CD4-positive, alpha-beta T cell (primary cell): ENCODE measurements around the gene CFAP119. TPM values are rescaled to one million over a fixed set of nuclear protein-coding genes. Genes with fewer than 3 reads are reported as not detected.

Experiments
- ATAC-seq: fragments of 200-7000 bp; cut with Tn5 transposase; one replicate; pipeline ENCODE4 v1.10.0; 2022; ENCODE audit warnings: mild to moderate bottlenecking; ENCODE audit not compliant: poor library complexity
- CTCF ChIA-PET: fragments of 350-600 bp; sonication (Branson Sonifier 250); formaldehyde crosslinking; loops from one replicate; lab custom pipeline; 2021; ENCODE audit warnings: antibody characterized with exemption, inconsistent platforms; lab: Charles Lee
- POLR2A ChIA-PET: fragments of 350-600 bp; sonication (Branson Sonifier 250); formaldehyde crosslinking; loops from one replicate; lab custom pipeline; 2021; ENCODE audit warnings: antibody characterized with exemption, inconsistent platforms; lab: Charles Lee
- DNase-seq, 14 experiments: peaks; one replicate each; pipeline ENCODE4 v3.0.0-alpha.2; 2013 to 2020; ENCODE audit warnings: mixed read lengths in 2 of 14
- H3K27ac ChIP-seq, 2 donors: one replicate each; pipeline versions ENCODE4 v1.5.1 to v1.7.0; 2013; ENCODE audit warnings: low read length in 2 of 2, low read depth in 1 of 2, mild to moderate bottlenecking in 1 of 2
- H3K27me3 ChIP-seq, 2 experiments: 1 replicate in 1 of 2; 2 replicates in 1 of 2; pipeline versions ENCODE4 v1.6.1 to v1.7.0; 2013; ENCODE audit warnings: low read length in 2 of 2, control low read depth in 1 of 2, mild to moderate bottlenecking in 1 of 2, moderate library complexity in 1 of 2; ENCODE audit not compliant: insufficient read depth in 2 of 2, control insufficient read depth in 1 of 2
- H3K36me3 ChIP-seq: one replicate; pipeline ENCODE4 v1.6.1; 2013; ENCODE audit warnings: low read length, control low read depth; ENCODE audit not compliant: insufficient read depth
- H3K4me1 ChIP-seq: one replicate; pipeline ENCODE4 v1.6.1; 2013; ENCODE audit warnings: low read length, control low read depth; ENCODE audit not compliant: insufficient read depth
- H3K4me3 ChIP-seq: one replicate; pipeline ENCODE4 v1.5.1; 2013; ENCODE audit warnings: mild to moderate bottlenecking, low read length, moderate library complexity
- H3K9me3 ChIP-seq, 2 experiments: 1 replicate in 1 of 2; 2 replicates in 1 of 2; pipeline versions ENCODE4 v1.6.1 to v1.7.0; 2013; ENCODE audit warnings: low read length in 2 of 2, mild to moderate bottlenecking in 2 of 2, control low read depth in 1 of 2, moderate library complexity in 1 of 2; ENCODE audit not compliant: control insufficient read depth in 1 of 2, insufficient read depth in 1 of 2
- H3K27ac Mint-ChIP-seq: one replicate; pipeline ENCODE4 v1.8.0; 2020; ENCODE audit warnings: mixed read lengths
- H3K27me3 Mint-ChIP-seq: one replicate; pipeline ENCODE4 v1.8.0; 2021; ENCODE audit warnings: mixed read lengths
- H3K36me3 Mint-ChIP-seq: one replicate; pipeline ENCODE4 v1.8.0; 2021; ENCODE audit warnings: low read depth, mixed read lengths
- H3K4me1 Mint-ChIP-seq: one replicate; pipeline ENCODE4 v1.8.0; 2021; ENCODE audit warnings: low read depth, mixed read lengths
- H3K4me3 Mint-ChIP-seq: one replicate; pipeline ENCODE4 v1.8.0; 2020; ENCODE audit warnings: mild to moderate bottlenecking, mixed read lengths
- H3K9me3 Mint-ChIP-seq: one replicate; pipeline ENCODE4 v1.8.0; 2020; ENCODE audit warnings: mixed read lengths
- CTCF ChIP-seq: fragments of 200-600 bp; IDR thresholded peaks from one replicate; pipeline ENCODE4 v1.8.0; 2022; ENCODE audit warnings: antibody characterized with exemption, mild to moderate bottlenecking
- intact Hi-C, 2 experiments: fragments of 100-400 bp; cut with DNase I in 1 of 2; cut with micrococcal nuclease in 1 of 2; formaldehyde crosslinking; loops; one replicate each; pipeline versions ENCODE4 v1.15.1 to v1.9.0; 2023 to 2025; cut with DNase I, micrococcal nuclease
- total RNA-seq, 174 experiments: library from RNA in 2 of 174; stranded (reverse) in 2 of 174; gene quantifications; one replicate each; pipeline ENCODE4 v1.2.3 and lab custom pipeline; 2021 to 2026

CFAP119 gene
- total RNA-seq, 2 experiments from 2014 or later = 1.7 to 2.2 TPM

- peak overlapping the region; percentile 72 for H3K4me3 ChIP-seq
Measured at GRCh38 chr16:30747331-30747730, 14.5 kb downstream of the CFAP119 start.

GRCh38 chr16:30746638-30747175 is 15.2 kb downstream of the CFAP119 start:
- Mint-ChIP-seq H3K4me1 (peaks cover 30% of the 10 kb centered on the region), H3K27ac (peak overlapping the region; percentile 68), H3K27me3 (no peaks in the 10 kb centered on the region), H3K4me3 (no peak overlapping the region), H3K36me3 (peaks cover 49% of the 10 kb centered on the region), H3K9me3 (no peaks in the 10 kb centered on the region)
- intact Hi-C loops = loop anchor here (5.0 kb wide), 2 partner anchors 49 to 176 kb away; partner anchors contain the start of genes FBXL19 (in 1 of the 2) and SRCAP (in 1 of the 2)
- ChIA-PET POLR2A (interaction anchor here (0.9 to 2.5 kb wide), 5 partner anchors 10 to 156 kb away, joined by 3 to 18 read pairs (median 6); partner anchors contain the start of gene SRCAP), CTCF (interaction anchor here (0.9 to 2.0 kb wide), 3 partner anchors 53 to 88 kb away, joined by 4 to 6 read pairs (median 5); partner anchors contain the start of gene FBRS)
- no peaks in the 10 kb centered on the region for H3K9me3 ChIP-seq
- TF ChIP-seq CTCF = no peak
- H3K4me3 ChIP-seq = no peak overlapping the region
- H3K27me3 ChIP-seq = no peaks in the 10 kb centered on the region
- H3K36me3 ChIP-seq = peaks cover 28% of the 10 kb centered on the region
- ATAC-seq = no peak
- DNase-seq = no peak
- peaks cover 19% of the 10 kb centered on the region for H3K4me1 ChIP-seq
- H3K27ac ChIP-seq = no peak overlapping the region

More at GRCh38 chr16:30747331-30747730, 14.5 kb downstream of the CFAP119 start:
- DNase-seq = peak in 1 of 14 experiments; percentile 14
- H3K9me3 ChIP-seq = no peaks in the 10 kb centered on the region
- no peak for ATAC-seq
- no peak for TF ChIP-seq CTCF
- peaks cover 19% of the 10 kb centered on the region for H3K4me1 ChIP-seq
- ChIA-PET CTCF (interaction anchor here (0.6 to 2.0 kb wide), 4 partner anchors 54 to 588 kb away, joined by 4 to 6 read pairs (median 4); partner anchors contain the start of gene FBRS), POLR2A (interaction anchor here (0.8 to 2.5 kb wide), 20 partner anchors 11 to 943 kb away, joined by 3 to 18 read pairs (median 4); partner anchors contain the start of genes ALDOA, CTF1, FBRS and SEPTIN1)
- peak overlapping the region; percentile 68 for H3K27ac Mint-ChIP-seq
- H3K27me3 ChIP-seq = no peaks in the 10 kb centered on the region
- H3K27me3 Mint-ChIP-seq = no peaks in the 10 kb centered on the region
- H3K36me3 Mint-ChIP-seq = peaks cover 43% of the 10 kb centered on the region
- peaks cover 26% of the 10 kb centered on the region for H3K36me3 ChIP-seq
- H3K9me3 Mint-ChIP-seq = no peaks in the 10 kb centered on the region
- H3K4me1 Mint-ChIP-seq = peaks cover 30% of the 10 kb centered on the region
- peak overlapping the region in 1 of 2 donors; percentile 68 for H3K27ac ChIP-seq
- peak overlapping the region; percentile 86 for H3K4me3 Mint-ChIP-seq
- intact Hi-C loops = loop anchor here (5.0 kb wide), 2 partner anchors 50 to 175 kb away; partner anchors contain the start of genes FBXL19 (in 1 of the 2) and SRCAP (in 1 of the 2)

GRCh38 chr16:30745082-30745481 is 16.8 kb downstream of the CFAP119 start:
- DNase-seq (no peak), ATAC-seq (no peak)
- Mint-ChIP-seq H3K9me3 (no peaks in the 10 kb centered on the region), H3K4me3 (no peak overlapping the region), H3K36me3 (peaks cover 51% of the 10 kb centered on the region), H3K4me1 (peaks cover 23% of the 10 kb centered on the region), H3K27ac (no peak overlapping the region), H3K27me3 (no peaks in the 10 kb centered on the region)
- H3K4me1 ChIP-seq = peaks cover 19% of the 10 kb centered on the region
- peaks cover 19% of the 10 kb centered on the region for H3K36me3 ChIP-seq
- no peak overlapping the region for H3K27ac ChIP-seq
- ChIA-PET POLR2A (no interaction called here), CTCF (no interaction called here)
- no peak for TF ChIP-seq CTCF
- no peak overlapping the region for H3K4me3 ChIP-seq
- H3K9me3 ChIP-seq = no peaks in the 10 kb centered on the region
- intact Hi-C loops = loop anchor here (5.0 kb wide), 2 partner anchors 48 to 177 kb away; partner anchors contain the start of genes FBXL19 (in 1 of the 2) and SRCAP (in 1 of the 2)
- no peaks in the 10 kb centered on the region for H3K27me3 ChIP-seq
